Suprapubic skin (tissue), 3 donors: ENCODE results near the gene PIK3R5.

Experiments used
- EP300 ChIP-seq: sonication (generic); formaldehyde crosslinking; IDR thresholded peaks from one replicate; pipeline ENCODE4 v1.6.1; 2017; ENCODE audit warnings: antibody characterized with exemption
- POLR2A ChIP-seq, 2 donors: fragments of 450-650 bp; IDR thresholded peaks; one replicate each; pipeline ENCODE4 v1.6.1; 2017; ENCODE audit warnings: antibody characterized with exemption in 2 of 2, mild to moderate bottlenecking in 2 of 2, moderate library complexity in 2 of 2
- TF ChIP-seq, protein P1 (sequence below), 2 donors: fragments of 200-600 bp in 1 of 2; fragments of 450-650 bp in 1 of 2; sonication (generic) in 1 of 2; IDR thresholded peaks; one replicate each; pipeline ENCODE4 v1.5.1; 2016 to 2019; ENCODE audit warnings: antibody characterized with exemption in 2 of 2, mild to moderate bottlenecking in 1 of 2, moderate library complexity in 1 of 2

DNA sequence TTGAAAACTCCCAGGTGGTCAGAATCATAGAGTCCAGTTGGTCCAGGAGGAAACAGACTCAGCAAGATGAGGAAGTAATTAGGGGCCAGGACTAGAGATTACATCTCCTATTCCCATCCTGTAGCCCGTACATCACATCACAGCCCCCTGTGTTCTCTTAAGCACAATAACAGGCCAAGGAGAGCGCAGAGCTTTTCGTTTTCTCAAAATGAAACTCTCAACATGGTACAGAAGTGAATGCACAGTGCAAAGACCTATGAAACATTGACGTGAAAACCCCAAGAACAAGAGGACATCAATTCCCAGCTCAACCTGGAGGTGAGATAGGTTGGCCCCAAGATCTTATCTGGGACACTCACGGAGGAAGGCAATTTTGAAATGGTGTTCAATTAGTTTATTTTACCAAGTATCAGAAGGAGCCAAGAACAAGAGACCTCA, 9.0 kb downstream of the PIK3R5 start:
- TF ChIP-seq, protein P1, sequence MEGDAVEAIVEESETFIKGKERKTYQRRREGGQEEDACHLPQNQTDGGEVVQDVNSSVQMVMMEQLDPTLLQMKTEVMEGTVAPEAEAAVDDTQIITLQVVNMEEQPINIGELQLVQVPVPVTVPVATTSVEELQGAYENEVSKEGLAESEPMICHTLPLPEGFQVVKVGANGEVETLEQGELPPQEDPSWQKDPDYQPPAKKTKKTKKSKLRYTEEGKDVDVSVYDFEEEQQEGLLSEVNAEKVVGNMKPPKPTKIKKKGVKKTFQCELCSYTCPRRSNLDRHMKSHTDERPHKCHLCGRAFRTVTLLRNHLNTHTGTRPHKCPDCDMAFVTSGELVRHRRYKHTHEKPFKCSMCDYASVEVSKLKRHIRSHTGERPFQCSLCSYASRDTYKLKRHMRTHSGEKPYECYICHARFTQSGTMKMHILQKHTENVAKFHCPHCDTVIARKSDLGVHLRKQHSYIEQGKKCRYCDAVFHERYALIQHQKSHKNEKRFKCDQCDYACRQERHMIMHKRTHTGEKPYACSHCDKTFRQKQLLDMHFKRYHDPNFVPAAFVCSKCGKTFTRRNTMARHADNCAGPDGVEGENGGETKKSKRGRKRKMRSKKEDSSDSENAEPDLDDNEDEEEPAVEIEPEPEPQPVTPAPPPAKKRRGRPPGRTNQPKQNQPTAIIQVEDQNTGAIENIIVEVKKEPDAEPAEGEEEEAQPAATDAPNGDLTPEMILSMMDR (IDR thresholded peaks at IDR 0.05), result no peak
- no peak for TF ChIP-seq EP300
- no peak for TF ChIP-seq POLR2A (IDR thresholded peaks at IDR 0.05)
